Thyroid gland (tissue), 4 donors: Measurements from ENCODE around the gene MYO9B. TPM values are rescaled to one million over a fixed set of nuclear protein-coding genes. Genes with fewer than 3 reads are reported as not detected.

Source experiments
- DNase-seq, 2 donors: peaks; one replicate each; pipeline ENCODE4 v3.0.0-alpha.2; 2019
- H3K27ac ChIP-seq, 3 donors: fragments of 200-600 bp; sonication (generic); 1 replicate in 2 of 3; 2 replicates in 1 of 3; pipeline ENCODE4 v1.5.1; 2016 to 2019; ENCODE audit warnings: mild to moderate bottlenecking in 1 of 3, moderate library complexity in 1 of 3
- H3K27me3 ChIP-seq: fragments of 200-600 bp; sonication (generic); one replicate; pipeline ENCODE4 v1.5.1; 2019
- H3K36me3 ChIP-seq, 2 donors: fragments of 200-600 bp; sonication (generic); one replicate each; pipeline ENCODE4 v1.5.1; 2016 to 2019
- H3K4me1 ChIP-seq, 2 donors: fragments of 200-600 bp; sonication (generic); one replicate each; pipeline ENCODE4 v1.5.1; 2017 to 2019
- H3K4me3 ChIP-seq, 3 donors: fragments of 200-600 bp; sonication (generic); replicated peaks in 1 of 3; 1 replicate in 2 of 3; 2 replicates in 1 of 3; pipeline ENCODE4 v1.5.1; 2016; ENCODE audit warnings: mild to moderate bottlenecking in 1 of 3
- H3K9me3 ChIP-seq: fragments of 200-600 bp; sonication (generic); one replicate; pipeline ENCODE4 v1.5.1; 2017
- CTCF ChIP-seq, 6 experiments: fragments of 200-600 bp in 3 of 6; fragments of 450-650 bp in 3 of 6; sonication (generic) in 3 of 6; IDR thresholded peaks; one replicate each; pipeline ENCODE4 v1.5.1; 2016 to 2019; ENCODE audit warnings: antibody characterized with exemption in 6 of 6, mild to moderate bottlenecking in 2 of 6, inconsistent platforms in 1 of 6, moderate library complexity in 1 of 6
- POLR2A ChIP-seq, 2 donors: fragments of 450-650 bp; IDR thresholded peaks; one replicate each; pipeline ENCODE4 v1.6.1; 2017; ENCODE audit warnings: antibody characterized with exemption in 2 of 2, mild to moderate bottlenecking in 2 of 2, moderate library complexity in 1 of 2
- WGBS, 2 donors: methylation state at CpG; one replicate each; pipeline ENCODE4 v1.1.5; 2017; 5-methylcytosine and 5-hydroxymethylcytosine counted together
- intact Hi-C: fragments of 100-400 bp; cut with DNase I; formaldehyde crosslinking; loops from one replicate; pipeline ENCODE4 v1.15.1; 2023
- total RNA-seq, 4 donors: library from RNA; depleted of rRNA; stranded (reverse); fragments of >200 nt; gene quantifications; one replicate each; pipeline ENCODE4 v1.2.3, GENCODE V29; 2016

The MYO9B gene
- total RNA-seq, 4 donors from 2014 or later, result 33.7 to 52.9 (median 44.6) TPM

GRCh38 chr19:17240826-17241399 lies 165.3 kb downstream of the MYO9B start:
- 95% methylated on average over 6 of the region's 6 CpGs for WGBS, 2 donors

GRCh38 chr19:17242431-17243208 lies 167.0 kb downstream of the MYO9B start:
- Histone ChIP-seq H3K4me3 (no peak overlapping the region), H3K9me3 (no peaks in the 10 kb centered on the region), H3K36me3 (peaks cover 0 to 11% of the 10 kb centered on the region in 2 donors), H3K27ac (peak overlapping the region; percentile 64 to 85 (median 74)), H3K27me3 (no peaks in the 10 kb centered on the region), H3K4me1 (peaks cover 35 to 36% of the 10 kb centered on the region in 2 donors)
- intact Hi-C loops, result no loop called here
- peak; percentile 62 to 64 for DNase-seq
- 17 to 83% methylated on average over 7 to 8 of the region's 8 CpGs for WGBS, 2 donors
- no peak for TF ChIP-seq CTCF (IDR thresholded peaks at IDR 0.05)
- TF ChIP-seq POLR2A (IDR thresholded peaks at IDR 0.05), result no peak

More at GRCh38 chr19:17240826-17241399, 165.3 kb downstream of the MYO9B start:
- DNase-seq, result no peak
- peaks cover 31 to 37% of the 10 kb centered on the region in 2 donors for H3K4me1 ChIP-seq
- H3K27me3 ChIP-seq, result no peaks in the 10 kb centered on the region
- H3K36me3 ChIP-seq, result peaks cover 0 to 12% of the 10 kb centered on the region in 2 donors
- no peaks in the 10 kb centered on the region for H3K9me3 ChIP-seq
- intact Hi-C loops, result no loop called here
- peak overlapping the region in 1 of 3 donors; percentile 85 for H3K27ac ChIP-seq
- H3K4me3 ChIP-seq, result no peak overlapping the region
- TF ChIP-seq POLR2A (IDR thresholded peaks at IDR 0.05) (no peak), CTCF (IDR thresholded peaks at IDR 0.05) (no peak)

GRCh38 chr19:17243211-17243829 lies 167.7 kb downstream of the MYO9B start:
- H3K4me1 ChIP-seq, result peaks cover 35 to 36% of the 10 kb centered on the region in 2 donors

GRCh38 chr19:17243830-17244617 lies 168.4 kb downstream of the MYO9B start:
- H3K4me1 ChIP-seq, result peaks cover 35 to 36% of the 10 kb centered on the region in 2 donors
- no peaks in the 10 kb centered on the region for H3K27me3 ChIP-seq
- peak; percentile 72 to 77 for DNase-seq
- TF ChIP-seq POLR2A (IDR thresholded peaks at IDR 0.05) (peak in 1 of 2 donors; percentile 28), CTCF (IDR thresholded peaks at IDR 0.05) (no peak)
- intact Hi-C loops, result no loop called here
- H3K27ac ChIP-seq, result peak overlapping the region; percentile 74 to 86 (median 85)
- WGBS, 2 donors, result 6 to 16% methylated on average over 3 to 6 of the region's 52 CpGs
- peak overlapping the region; percentile 19 to 93 (median 84) for H3K4me3 ChIP-seq
- no peaks in the 10 kb centered on the region for H3K9me3 ChIP-seq
- no peaks in the 10 kb centered on the region for H3K36me3 ChIP-seq

More at GRCh38 chr19:17243211-17243829, 167.7 kb downstream of the MYO9B start:
- peaks cover 0 to 4% of the 10 kb centered on the region in 2 donors for H3K36me3 ChIP-seq
- H3K27me3 ChIP-seq, result no peaks in the 10 kb centered on the region
- H3K9me3 ChIP-seq, result no peaks in the 10 kb centered on the region
- H3K27ac ChIP-seq, result peak overlapping the region; percentile 74 to 86 (median 85)
- peak overlapping the region in 2 of 3 donors; percentile 19 to 84 for H3K4me3 ChIP-seq
- peak; percentile 66 to 68 for DNase-seq
- intact Hi-C loops, result no loop called here
- 16 to 23% methylated on average over 8 of the region's 8 CpGs for WGBS, 2 donors
- TF ChIP-seq CTCF (IDR thresholded peaks at IDR 0.05) (peak in 1 of 6 experiments; percentile 5), POLR2A (IDR thresholded peaks at IDR 0.05) (no peak)
